NB4 (cell line): ENCODE measurements around the gene DENND4A.
"Not testable (repeated sequence)": the region's sequence is repeated elsewhere in the genome, so short reads cannot be mapped to it uniquely, and the experiment has no call there.

Source experiments
- DNase-seq: peaks from one replicate; pipeline ENCODE4 v3.0.0; 2010; ENCODE audit warnings: low read depth
- H3K4me3 ChIP-seq: one replicate; pipeline ENCODE4 v1.5.1; 2011; ENCODE audit warnings: mild to moderate bottlenecking, low read depth, low read length, moderate library complexity
- CTCF ChIP-seq: IDR thresholded peaks from one replicate; pipeline ENCODE4 v1.5.1; 2012; ENCODE audit warnings: low read depth, low read length
- MAX ChIP-seq: IDR thresholded peaks from 2 replicates; pipeline ENCODE4 v1.6.1; 2011; ENCODE audit warnings: low read depth, low read length
- MYC ChIP-seq: IDR thresholded peaks from 2 replicates; pipeline ENCODE4 v1.6.1; 2011; ENCODE audit warnings: low read depth, low read length
- POLR2A ChIP-seq: IDR thresholded peaks from 2 replicates; pipeline ENCODE4 v1.6.1; 2011; ENCODE audit warnings: mild to moderate bottlenecking; ENCODE audit not compliant: insufficient read length; ENCODE audit errors: extremely low read depth

DENND4A gene

GRCh38 chr15:65819563-65819960, 27.5 kb upstream of the DENND4A start:
- no peak overlapping the region for H3K4me3 ChIP-seq
- TF ChIP-seq POLR2A (no peak), MAX (no peak), MYC (no peak), CTCF (no peak)
- no peak for DNase-seq

- no peak for DNase-seq
- TF ChIP-seq POLR2A (no peak), CTCF (no peak), MAX (no peak), MYC (no peak)
- H3K4me3 ChIP-seq, result no peak overlapping the region
Measured at GRCh38 chr15:65818927-65819562, 27.0 kb upstream of the DENND4A start.

GRCh38 chr15:65816441-65816840, 24.3 kb upstream of the DENND4A start:
- no peak overlapping the region for H3K4me3 ChIP-seq
- no peak for TF ChIP-seq CTCF
- no peak for TF ChIP-seq MAX
- no peak for TF ChIP-seq MYC
- no peak for TF ChIP-seq POLR2A
- no peak for DNase-seq

GRCh38 chr15:65816008-65816407, 23.9 kb upstream of the DENND4A start:
- not testable (repeated sequence) for DNase-seq, H3K4me3 ChIP-seq

- not testable (repeated sequence) for DNase-seq, H3K4me3 ChIP-seq
Measured at GRCh38 chr15:65814271-65814670, 22.2 kb upstream of the DENND4A start.

- DNase-seq, result no peak
- TF ChIP-seq MAX, result no peak
- no peak for TF ChIP-seq POLR2A
- TF ChIP-seq CTCF, result no peak
- H3K4me3 ChIP-seq, result no peak overlapping the region
Measured at GRCh38 chr15:65812916-65813315, 20.8 kb upstream of the DENND4A start.

GRCh38 chr15:65812467-65812866, 20.4 kb upstream of the DENND4A start:
- no peak for DNase-seq
- no peak for TF ChIP-seq MYC
- TF ChIP-seq MAX, result no peak
- no peak for TF ChIP-seq POLR2A
- no peak overlapping the region for H3K4me3 ChIP-seq
